IMR-90 (cell line): Measurements from ENCODE around the gene TMPRSS7. TPM values are rescaled to one million over a fixed set of nuclear protein-coding genes. Genes with fewer than 3 reads are reported as not detected.

Experiments used
- ATAC-seq: fragments of 200-7000 bp; cut with Tn5 transposase; 2 replicates; pipeline ENCODE4 v1.9.1; 2020; ENCODE audit warnings: low read depth, mild to moderate bottlenecking, moderate library complexity
- BruUV-seq: library from RNA; stranded (reverse); fragments of 400-500 nt; replicated peaks from 2 replicates; lab custom pipeline; 2021; lab: Mats Ljungman, UMichigan
- CTCF ChIA-PET: fragments of 300-600 bp; formaldehyde crosslinking; extraction: SDS; loops from one replicate; lab custom pipeline; 2021; ENCODE audit warnings: antibody characterized with exemption; lab: Yijun Ruan, JAX
- POLR2A ChIA-PET: fragments of 300-600 bp; sonication (Branson Sonifier 250); formaldehyde crosslinking; loops from one replicate; lab custom pipeline; 2022; ENCODE audit warnings: antibody characterized with exemption; ENCODE audit not compliant: unreplicated experiment; lab: Charles Lee
- DNase-seq: peaks from one replicate; pipeline ENCODE4 v3.0.0; 2013
- H2AFZ ChIP-seq: replicated peaks from 2 replicates; pipeline ENCODE3; 2013; ENCODE audit warnings: low read length, mild to moderate bottlenecking; ENCODE audit not compliant: poor library complexity
- H2AK5ac ChIP-seq: 2 replicates; pipeline ENCODE4 v1.6.1; 2013; ENCODE audit warnings: low read depth, low read length, inconsistent platforms
- H2AK9ac ChIP-seq: replicated peaks from 2 replicates; pipeline ENCODE3; 2013; ENCODE audit warnings: mild to moderate bottlenecking, low read depth, low read length, moderate library complexity; ENCODE audit not compliant: poor library complexity
- H2BK120ac ChIP-seq: 2 replicates; pipeline ENCODE4 v1.6.1; 2013; ENCODE audit warnings: low read depth, low read length, inconsistent platforms
- H2BK15ac ChIP-seq: 3 replicates; pipeline ENCODE4 v1.6.1; 2013; ENCODE audit warnings: low read depth, low read length, inconsistent platforms
- H2BK20ac ChIP-seq: 2 replicates; pipeline ENCODE4 v1.6.1; 2013; ENCODE audit warnings: low read depth, mild to moderate bottlenecking, inconsistent platforms, low read length, moderate library complexity
- H2BK5ac ChIP-seq: 2 replicates; pipeline ENCODE4 v1.6.1; 2013; ENCODE audit warnings: mild to moderate bottlenecking, low read depth, low read length, inconsistent platforms; ENCODE audit not compliant: poor library complexity, severe bottlenecking
- H3K14ac ChIP-seq: replicated peaks from 2 replicates; pipeline ENCODE4 v1.6.1; 2013; ENCODE audit warnings: low read depth, low read length, inconsistent platforms
- H3K18ac ChIP-seq: 2 replicates; pipeline ENCODE4 v1.6.1; 2013; ENCODE audit warnings: low read depth, low read length, control low read depth
- H3K23ac ChIP-seq: 2 replicates; pipeline ENCODE4 v1.6.1; 2013; ENCODE audit warnings: low read depth, low read length, inconsistent platforms
- H3K27ac ChIP-seq: 2 replicates; pipeline ENCODE4 v1.5.1; 2013; ENCODE audit warnings: mild to moderate bottlenecking, control low read depth, low read length; ENCODE audit not compliant: insufficient read depth
- H3K27me3 ChIP-seq: 2 replicates; pipeline ENCODE4 v1.6.1; 2013; ENCODE audit warnings: low read length; ENCODE audit not compliant: control insufficient read depth, insufficient read depth
- H3K36me3 ChIP-seq: 2 replicates; pipeline ENCODE4 v1.6.1; 2013; ENCODE audit warnings: low read length, mixed read lengths; ENCODE audit not compliant: control insufficient read depth, insufficient read depth
- H3K4ac ChIP-seq: 2 replicates; pipeline ENCODE4 v1.6.1; 2013; ENCODE audit warnings: low read depth, low read length, inconsistent platforms
- H3K4me1 ChIP-seq: 2 replicates; pipeline ENCODE4 v1.6.1; 2013; ENCODE audit warnings: low read length, mixed read lengths; ENCODE audit not compliant: control insufficient read depth, insufficient read depth
- H3K4me2 ChIP-seq: 2 replicates; pipeline ENCODE4 v1.6.1; 2013; ENCODE audit warnings: low read depth, mild to moderate bottlenecking, control low read depth, low read length, moderate library complexity
- H3K4me3 ChIP-seq: 2 replicates; pipeline ENCODE4 v1.5.1; 2013; ENCODE audit warnings: low read depth, mild to moderate bottlenecking, control low read depth, low read length, moderate library complexity; ENCODE audit not compliant: insufficient read depth
- H3K56ac ChIP-seq: 2 replicates; pipeline ENCODE4 v1.6.1; 2013; ENCODE audit warnings: low read length, inconsistent platforms; ENCODE audit not compliant: insufficient read depth; ENCODE audit errors: extremely low read depth
- H3K79me1 ChIP-seq, 2 experiments: 2 replicates each; pipeline ENCODE4 v1.6.1; 2013; ENCODE audit warnings: low read length in 2 of 2, inconsistent platforms in 1 of 2, low read depth in 1 of 2
- H3K9ac ChIP-seq: 2 replicates; pipeline ENCODE4 v1.6.1; 2013; ENCODE audit warnings: low read depth, low read length, control low read depth
- H3K9me1 ChIP-seq: 2 replicates; pipeline ENCODE4 v1.6.1; 2013; ENCODE audit warnings: low read length, inconsistent platforms; ENCODE audit not compliant: insufficient read depth
- H3K9me3 ChIP-seq: 2 replicates; pipeline ENCODE4 v1.6.1; 2013; ENCODE audit warnings: low read length; ENCODE audit not compliant: control insufficient read depth, insufficient read depth
- H4K20me1 ChIP-seq: 2 replicates; pipeline ENCODE4 v1.6.1; 2013; ENCODE audit warnings: low read length, inconsistent platforms; ENCODE audit not compliant: insufficient read depth
- H4K5ac ChIP-seq: 2 replicates; pipeline ENCODE4 v1.6.1; 2013; ENCODE audit warnings: mild to moderate bottlenecking, low read depth, low read length, control low read depth
- H4K8ac ChIP-seq, 2 experiments: 2 replicates each; pipeline ENCODE4 v1.6.1; 2013; ENCODE audit warnings: low read depth in 2 of 2, low read length in 2 of 2, control low read depth in 1 of 2, inconsistent platforms in 1 of 2
- H4K91ac ChIP-seq: 2 replicates; pipeline ENCODE4 v1.6.1; 2013; ENCODE audit warnings: low read depth, low read length, inconsistent platforms; ENCODE audit not compliant: insufficient read depth
- ELK1 ChIP-seq: fragments of 150-350 bp; IDR thresholded peaks from 2 replicates; pipeline ENCODE4 v1.6.1; 2016; ENCODE audit warnings: low read depth, mild to moderate bottlenecking, low read length, moderate library complexity, borderline replicate concordance
- FOS ChIP-seq: fragments of 150-350 bp; IDR thresholded peaks from 2 replicates; pipeline ENCODE4 v1.6.1; 2016; ENCODE audit warnings: low read depth, low read length
- MAFK ChIP-seq: IDR thresholded peaks from 2 replicates; pipeline ENCODE4 v1.6.1; 2012; ENCODE audit warnings: low read depth, low read length, improper control_type of control experiment
- MXI1 ChIP-seq: IDR thresholded peaks from 2 replicates; pipeline ENCODE4 v1.6.1; 2012; ENCODE audit warnings: low read depth, mild to moderate bottlenecking, low read length, moderate library complexity, borderline replicate concordance
- SMC3 ChIP-seq: fragments of 150-350 bp; IDR thresholded peaks from 2 replicates; pipeline ENCODE4 v1.6.1; 2016; ENCODE audit warnings: low read depth, mild to moderate bottlenecking, antibody characterized with exemption, low read length, moderate library complexity
- USF2 ChIP-seq: fragments of 150-350 bp; IDR thresholded peaks from 2 replicates; pipeline ENCODE4 v1.6.1; 2017; ENCODE audit warnings: mild to moderate bottlenecking, antibody characterized with exemption, low read length, low read depth
- WGBS, 2 experiments: methylation state at CpG; one replicate each; pipeline versions ENCODE4 v1.1.5 to v1.1.7; 2013; ENCODE audit warnings: missing lambda C conversion rate in 2 of 2; ENCODE audit not compliant: insufficient read length in 1 of 2; ENCODE audit errors: extremely low coverage in 2 of 2; 5-methylcytosine and 5-hydroxymethylcytosine counted together
- dilution Hi-C: fragments of 300-500 bp; cut with HindIII; formaldehyde crosslinking; loops from one replicate; pipeline ENCODE4 v1.14.3; 2018; ENCODE audit warnings: low sequenced_read_pairs; ENCODE audit not compliant: unreplicated experiment
- in situ Hi-C: fragments of 300-500 bp; cut with MboI; formaldehyde crosslinking; loops from 3 replicates; pipeline ENCODE4 v1.14.3; 2019; ENCODE audit warnings: low sequenced_read_pairs, inconsistent platforms, mixed read lengths
- intact Hi-C: fragments of 100-400 bp; cut with micrococcal nuclease; formaldehyde crosslinking; loops from 2 replicates; pipeline ENCODE4 v1.10.0; 2022
- polyA plus RNA-seq, 3 experiments: library from polyadenylated mRNA; depleted of rRNA; stranded (reverse); fragments of >200 nt; gene quantifications; 2 replicates each; pipeline ENCODE4 v1.2.3, GENCODE V29; 2012; ENCODE audit warnings: low replicate concordance in 1 of 3
- total RNA-seq: library from RNA; depleted of rRNA; stranded (reverse); fragments of >200 nt; gene quantifications from 2 replicates; pipeline ENCODE4 v1.2.3, GENCODE V29; 2012

The TMPRSS7 gene
- total and polyA plus RNA-seq, 2 of the 4 experiments (the other 2 are of a cell fraction) = 0.07 TPM; not detected in 1

DNA sequence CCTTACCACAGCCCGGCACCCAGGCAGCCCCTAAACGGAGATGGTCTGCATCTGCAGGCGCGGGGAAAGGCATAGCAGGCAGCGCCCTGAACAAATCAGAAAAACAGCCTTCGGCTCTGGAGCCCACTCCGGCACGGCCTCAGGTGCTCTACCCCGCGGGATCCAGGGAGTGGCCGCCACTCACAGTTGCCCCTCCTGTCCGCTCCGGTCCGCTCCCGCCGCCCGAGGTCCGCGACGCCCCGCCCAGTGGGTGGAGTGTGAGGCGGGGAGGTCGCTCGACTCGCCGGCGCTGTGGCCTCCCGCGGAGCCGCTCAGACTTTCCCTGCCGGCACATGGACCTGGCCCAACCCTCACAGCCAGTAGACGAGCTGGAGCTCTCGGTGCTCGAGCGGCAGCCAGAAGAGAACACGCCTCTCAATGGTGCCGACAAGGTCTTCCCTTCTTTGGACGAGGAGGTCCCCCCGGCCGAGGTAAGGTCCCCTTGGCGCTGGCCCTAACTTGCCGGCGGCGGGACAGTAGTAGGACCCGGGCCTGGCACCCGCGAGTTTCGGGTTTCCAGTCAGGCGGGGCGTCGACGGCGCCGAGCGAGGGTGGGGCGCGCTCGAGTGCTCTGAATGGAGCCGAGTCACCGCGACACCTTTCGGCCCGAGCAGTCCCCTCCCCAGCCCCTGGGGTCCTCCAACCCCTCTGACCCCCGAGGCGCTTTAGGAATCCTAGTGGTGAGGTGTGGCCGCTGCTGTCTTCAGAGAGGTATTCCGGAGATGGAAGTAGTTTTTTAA, 51.7 kb downstream of the TMPRSS7 start, which contains the start of gene C3orf52 (continued):
- TF ChIP-seq FOS (no peak), MAFK (no peak), MXI1 (peak; percentile 88; the same call in 1 of the 2 replicates)

DNA sequence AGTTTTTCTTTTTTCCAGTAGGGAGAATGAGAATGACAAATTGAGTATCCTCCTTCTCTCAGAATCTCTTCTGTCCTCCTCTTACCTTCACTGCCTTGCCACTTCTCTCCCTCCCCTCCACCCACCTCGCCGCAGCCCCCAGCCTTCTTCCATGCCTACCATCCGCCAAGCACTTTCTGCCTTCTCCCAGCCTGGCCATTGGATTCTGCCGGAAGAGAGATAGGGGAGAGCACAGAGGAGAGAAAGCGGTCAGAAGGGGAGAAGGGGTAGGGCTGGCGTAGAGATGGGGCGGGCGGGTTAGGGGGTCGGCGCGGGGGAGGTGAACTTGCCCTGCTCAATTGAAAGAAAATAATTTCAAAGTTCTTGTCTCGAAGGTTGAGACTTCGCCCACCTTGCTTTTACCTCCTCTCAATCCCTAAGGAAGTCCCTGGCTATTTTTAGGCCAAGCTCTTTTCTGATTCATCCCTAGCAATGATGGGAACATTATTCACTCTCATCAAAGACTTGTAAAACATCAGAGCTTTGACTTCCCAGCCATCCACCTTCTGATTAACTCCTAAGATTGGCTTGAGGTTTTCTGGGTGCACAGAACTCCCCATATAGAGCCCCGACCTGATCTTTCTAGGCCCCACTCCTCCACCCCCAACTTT, 52.5 kb downstream of the TMPRSS7 start:
- Histone ChIP-seq H3K18ac (peak overlapping the region; percentile 13; the same call in 1 of the 2 replicates), H2AFZ (peak overlapping the region; percentile 70), H3K4me2 (peak overlapping the region; percentile 97), H3K23ac (no peak overlapping the region), H3K4me1 (peaks cover 4% of the 10 kb centered on the region), H3K4ac (peak overlapping the region; percentile 34), H2BK5ac (peak overlapping the region; percentile 62), H2AK9ac (no peak overlapping the region), H3K79me1 (peaks cover 11 to 37% of the 10 kb centered on the region in 2 experiments; a peak in 3 of 4 replicates), H3K9ac (peak overlapping the region; percentile 61), H4K91ac (peak overlapping the region; percentile 29), H3K9me1 (peaks cover 8% of the 10 kb centered on the region), H2BK15ac (peak overlapping the region; percentile 65; the same call in 1 of the 3 replicates), H3K27ac (peak overlapping the region; percentile 57), H4K20me1 (no peaks in the 10 kb centered on the region), H3K27me3 (no peaks in the 10 kb centered on the region), H4K5ac (no peak overlapping the region), H2BK20ac (no peak overlapping the region), H3K9me3 (no peaks in the 10 kb centered on the region), H2AK5ac (peak overlapping the region; percentile 57), H2BK120ac (peak overlapping the region; percentile 62; the same call in 1 of the 2 replicates), H3K4me3 (peak overlapping the region; percentile 87), H3K56ac (peak overlapping the region; percentile 33; the same call in 1 of the 2 replicates), H3K36me3 (no peaks in the 10 kb centered on the region), H3K14ac (peak overlapping the region; percentile 62; the same call in 1 of the 2 replicates), H4K8ac (peak overlapping the region; percentile 10 to 63; a peak in 3 of 4 replicates)
- ATAC-seq (peak; percentile 13; the same call in 1 of the 2 replicates), DNase-seq (peak; percentile 57)
- no TSS peak for BruUV-seq
- ChIA-PET CTCF (interaction anchor here (1.6 to 1.9 kb wide), 2 partner anchors 8 to 25 kb away, joined by 4 read pairs; no protein-coding TSS in a partner anchor), POLR2A (interaction anchor here (0.9 to 1.0 kb wide), 2 partner anchors 10 to 44 kb away, joined by 3 read pairs; no protein-coding TSS in a partner anchor)
- WGBS, 2 experiments = 18% methylated on average over 2 of the region's 14 CpGs; no CpG with 5 or more reads in 1 of the 2 experiments
- intact Hi-C loops (no loop called here), dilution Hi-C loops (no loop called here), in situ Hi-C loops (no loop called here)
- TF ChIP-seq MAFK (no peak), SMC3 (no peak), FOS (peak; percentile 5; the same call in 1 of the 2 replicates), ELK1 (no peak), USF2 (no peak)
